Skeletal muscle cell (primary cell): ENCODE data around the gene FRRS1L.

Experiments
- DNase-seq: peaks from one replicate; pipeline ENCODE4 v3.0.0-alpha.2; 2010; ENCODE audit warnings: low read depth
- H3K4me3 ChIP-seq: 2 replicates; pipeline ENCODE4 v1.5.1; 2011; ENCODE audit warnings: low read depth, mild to moderate bottlenecking, control low read depth, low read length, moderate library complexity

FRRS1L gene

GRCh38 chr9:109085510-109085909 is 81.5 kb downstream of the FRRS1L start:
- H3K4me3 ChIP-seq = no peak overlapping the region
- no peak for DNase-seq

DNA sequence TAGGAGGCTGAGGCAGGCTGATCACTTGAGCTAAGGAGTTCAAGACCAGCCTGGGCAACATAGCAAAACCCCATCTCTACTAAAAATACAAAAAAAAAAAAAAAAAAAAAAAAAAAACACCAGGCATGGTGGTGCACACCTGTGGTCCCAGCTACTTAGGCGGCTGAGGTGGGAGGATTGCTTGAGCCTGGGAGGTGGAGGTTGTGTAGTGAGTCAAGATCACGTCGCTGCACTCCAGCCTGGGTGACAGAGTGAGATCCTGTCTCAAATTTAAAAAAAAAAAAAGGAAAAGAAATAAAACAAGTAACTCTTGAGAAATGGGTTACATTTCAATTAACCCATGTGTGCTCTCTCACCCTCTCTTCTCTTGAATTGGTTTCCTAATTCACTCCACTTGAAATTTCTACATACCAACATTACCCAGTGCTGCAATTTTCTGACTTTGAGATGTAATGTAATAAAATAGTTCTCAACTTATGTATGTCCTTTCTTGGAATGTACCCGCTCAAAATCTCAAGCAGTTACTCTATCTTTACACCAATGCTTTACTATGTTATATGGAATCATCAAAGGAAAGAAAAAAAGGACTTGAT is 83.1 kb downstream of the FRRS1L start:
- no peak overlapping the region for H3K4me3 ChIP-seq
- no peak for DNase-seq

- no peak for DNase-seq
- no peak overlapping the region for H3K4me3 ChIP-seq
Observed at GRCh38 chr9:109083141-109083540, 83.9 kb downstream of the FRRS1L start.

GRCh38 chr9:109082091-109082620 is 84.9 kb downstream of the FRRS1L start:
- no peak for DNase-seq
- H3K4me3 ChIP-seq = no peak overlapping the region
